Muscle of leg (tissue), 11 donors: ENCODE results near the gene PAPPA. TPM values are rescaled to one million over a fixed set of nuclear protein-coding genes. Genes with fewer than 3 reads are reported as not detected.

Source experiments
- DNase-seq: peaks from one replicate; pipeline ENCODE4 v3.0.0; 2013
- H3K27ac ChIP-seq: one replicate; pipeline ENCODE4 v1.5.1; 2013; ENCODE audit warnings: mild to moderate bottlenecking, low read length, control low read depth
- H3K27me3 ChIP-seq: one replicate; pipeline ENCODE4 v1.6.1; 2013; ENCODE audit warnings: low read length; ENCODE audit not compliant: control insufficient read depth, insufficient read depth
- H3K36me3 ChIP-seq: one replicate; pipeline ENCODE4 v1.6.1; 2013; ENCODE audit warnings: low read length; ENCODE audit not compliant: control insufficient read depth, insufficient read depth
- H3K4me1 ChIP-seq: one replicate; pipeline ENCODE4 v1.6.1; 2013; ENCODE audit warnings: low read length; ENCODE audit not compliant: control insufficient read depth, insufficient read depth
- H3K4me3 ChIP-seq: one replicate; pipeline ENCODE4 v1.5.1; 2013; ENCODE audit warnings: low read length, control low read depth
- H3K9me3 ChIP-seq: replicated peaks from 2 replicates; pipeline ENCODE4 v1.6.1; 2013; ENCODE audit warnings: low read depth, low read length; ENCODE audit not compliant: control insufficient read depth
- WGBS: methylation state at CpG from one replicate; pipeline ENCODE4 v1.1.5; 2013; ENCODE audit warnings: missing lambda C conversion rate; ENCODE audit not compliant: insufficient coverage; 5-methylcytosine and 5-hydroxymethylcytosine counted together
- polyA plus RNA-seq, 8 donors: library from polyadenylated mRNA; unstranded; fragments of 120-200 nt; gene quantifications; one replicate each; pipeline versions ENCODE4 v1.2.1 to v1.2.3, GENCODE V29; 2013; ENCODE audit warnings: inconsistent platforms in 1 of 8, low replicate concordance in 1 of 8; ENCODE audit not compliant: insufficient read length in 8 of 8, insufficient read depth in 1 of 8
- total RNA-seq: library from RNA; stranded (reverse); fragments of 120-200 nt; gene quantifications from one replicate; pipeline ENCODE4 v1.2.4, GENCODE V29; 2013

Gene PAPPA
- total and polyA plus RNA-seq, 9 donors: 0.34 to 2.1 (median 0.92) TPM

- WGBS: 66% methylated on average over 6 of the region's 9 CpGs
- peaks cover 16% of the 10 kb centered on the region for H3K27me3 ChIP-seq
- H3K36me3 ChIP-seq: no peaks in the 10 kb centered on the region
- no peaks in the 10 kb centered on the region for H3K9me3 ChIP-seq
- no peak for DNase-seq
- H3K4me3 ChIP-seq: no peak overlapping the region
- H3K27ac ChIP-seq: no peak overlapping the region
- H3K4me1 ChIP-seq: peaks cover 9% of the 10 kb centered on the region
These were observed 7.3 kb downstream of the PAPPA start for GRCh38 chr9:116160676-116161571.

DNA sequence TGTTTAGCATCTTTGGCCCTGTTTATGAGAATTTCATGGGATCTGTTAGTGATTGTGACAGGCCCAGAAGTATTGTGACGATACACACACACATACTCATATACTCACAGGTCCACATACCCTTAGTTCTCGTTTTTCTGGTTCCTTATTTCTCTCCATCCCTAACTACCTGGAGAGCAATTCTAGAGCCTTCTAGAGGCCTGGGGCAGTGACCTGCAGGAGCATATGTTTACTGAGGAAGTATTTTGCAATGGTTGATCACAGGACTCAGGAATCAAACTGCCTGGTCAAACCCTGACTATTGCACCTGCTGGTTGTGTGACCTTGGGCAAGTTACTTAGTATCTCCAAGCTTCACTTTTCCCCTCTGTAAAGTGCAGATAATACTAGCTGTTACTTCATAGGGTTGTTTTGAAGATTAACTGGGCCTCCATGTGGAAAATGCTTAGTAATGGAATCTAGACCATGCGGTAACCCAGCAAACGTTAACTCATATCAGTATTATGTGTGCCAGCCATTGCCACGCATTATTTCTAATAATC, 8.7 kb downstream of the PAPPA start:
- Histone ChIP-seq H3K9me3 (no peaks in the 10 kb centered on the region), H3K27ac (no peak overlapping the region), H3K36me3 (no peaks in the 10 kb centered on the region), H3K4me1 (peaks cover 2% of the 10 kb centered on the region), H3K4me3 (no peak overlapping the region), H3K27me3 (peaks cover 8% of the 10 kb centered on the region)
- WGBS: no CpG with 5 or more reads among the region's 5 CpGs
- DNase-seq: no peak

DNA sequence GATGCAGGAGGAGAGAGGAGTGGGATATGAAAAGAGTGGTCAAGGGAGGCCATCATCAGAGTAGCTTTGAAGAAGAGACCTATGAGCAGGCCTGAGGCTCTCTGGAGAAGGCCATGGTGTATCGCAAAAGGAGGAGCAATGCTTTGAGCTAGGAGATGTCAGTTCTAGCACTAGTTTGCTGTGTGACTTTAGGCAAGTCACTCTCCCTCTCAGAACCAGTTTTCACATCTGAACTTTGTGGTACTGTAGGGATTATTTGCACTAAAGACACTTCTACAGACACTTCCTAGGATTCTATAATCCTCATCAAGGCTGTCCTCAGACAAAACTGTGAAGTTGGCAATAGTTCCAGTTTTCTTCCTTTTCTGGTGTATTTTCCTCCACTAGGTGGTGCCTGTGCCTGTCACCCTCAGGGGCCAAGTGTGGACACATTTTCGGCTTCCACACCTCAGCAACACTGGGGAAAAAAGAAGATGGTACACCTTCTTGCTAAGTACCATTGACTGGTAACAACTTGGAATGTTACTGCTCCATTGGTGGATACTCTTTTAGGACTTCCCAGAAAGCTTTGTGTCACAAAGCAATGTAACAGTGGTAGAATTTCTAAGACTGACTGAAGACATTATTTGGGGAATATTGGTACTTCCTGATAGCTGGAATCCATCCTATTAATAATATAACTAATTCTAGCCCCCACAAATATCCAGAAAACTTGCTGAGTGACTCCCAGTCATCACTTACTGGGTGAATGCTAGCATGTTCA, 9.9 kb downstream of the PAPPA start:
- Histone ChIP-seq H3K4me3 (no peak overlapping the region), H3K9me3 (no peaks in the 10 kb centered on the region), H3K27ac (no peak overlapping the region), H3K27me3 (peaks cover 2% of the 10 kb centered on the region), H3K4me1 (no peaks in the 10 kb centered on the region), H3K36me3 (no peaks in the 10 kb centered on the region)
- WGBS: no CpG with 5 or more reads among the region's 2 CpGs
- no peak for DNase-seq

- Histone ChIP-seq H3K9me3 (no peaks in the 10 kb centered on the region), H3K27me3 (no peaks in the 10 kb centered on the region), H3K4me3 (no peak overlapping the region), H3K4me1 (no peaks in the 10 kb centered on the region), H3K36me3 (no peaks in the 10 kb centered on the region), H3K27ac (no peak overlapping the region)
- 67% methylated on average over 1 of the region's 2 CpGs for WGBS
- DNase-seq: no peak
These were observed 12.3 kb downstream of the PAPPA start for GRCh38 chr9:116165912-116166311.

DNA sequence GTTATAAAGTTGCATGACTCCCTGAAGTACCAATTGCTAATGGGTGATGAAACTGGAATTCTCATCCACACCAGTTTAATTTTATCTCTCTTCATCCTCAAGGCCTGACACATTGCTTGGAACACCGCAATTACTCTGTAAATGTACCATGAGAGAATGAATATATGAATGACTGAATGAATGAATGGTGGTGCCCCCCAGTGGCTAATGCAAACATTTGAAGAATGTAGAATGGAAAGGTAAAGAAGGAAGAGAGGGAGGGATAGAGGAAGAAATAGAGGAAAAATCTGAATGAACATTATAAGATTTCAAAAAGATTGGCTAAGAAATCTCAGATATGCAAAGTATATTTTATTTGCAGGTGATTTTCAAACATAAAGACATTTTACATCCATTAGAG, 13.1 kb downstream of the PAPPA start:
- Histone ChIP-seq H3K27me3 (no peaks in the 10 kb centered on the region), H3K9me3 (no peaks in the 10 kb centered on the region), H3K4me1 (no peaks in the 10 kb centered on the region), H3K4me3 (no peak overlapping the region), H3K36me3 (no peaks in the 10 kb centered on the region), H3K27ac (no peak overlapping the region)
- no peak for DNase-seq
- 80% methylated on average over 1 of the region's 1 CpG for WGBS

DNA sequence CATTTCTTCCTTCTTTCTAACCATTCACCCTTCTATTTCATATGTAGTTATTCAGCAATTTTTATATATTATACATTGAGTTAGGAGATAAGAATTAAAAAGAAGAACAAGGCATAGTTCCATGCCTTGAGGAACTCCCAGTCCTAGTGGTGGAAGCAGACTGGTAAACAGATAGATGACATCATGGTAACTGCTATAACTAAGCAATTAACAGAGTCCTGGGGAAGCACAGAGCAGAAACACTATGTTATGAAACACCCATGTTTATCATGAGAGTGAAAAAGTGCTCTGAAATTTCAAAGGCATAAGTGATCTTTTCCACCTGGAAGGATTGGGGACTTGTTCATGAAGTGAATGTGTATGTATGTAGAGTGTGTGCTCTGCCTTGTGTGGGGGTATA, 14.6 kb downstream of the PAPPA start:
- Histone ChIP-seq H3K27ac (no peak overlapping the region), H3K9me3 (no peaks in the 10 kb centered on the region), H3K4me3 (no peak overlapping the region), H3K27me3 (no peaks in the 10 kb centered on the region), H3K4me1 (no peaks in the 10 kb centered on the region), H3K36me3 (no peaks in the 10 kb centered on the region)
- DNase-seq: no peak

- H3K27ac ChIP-seq: no peak overlapping the region
- H3K9me3 ChIP-seq: no peaks in the 10 kb centered on the region
- no peaks in the 10 kb centered on the region for H3K27me3 ChIP-seq
- DNase-seq: no peak
- H3K4me1 ChIP-seq: no peaks in the 10 kb centered on the region
- 67% methylated on average over 1 of the region's 2 CpGs for WGBS
- no peaks in the 10 kb centered on the region for H3K36me3 ChIP-seq
- no peak overlapping the region for H3K4me3 ChIP-seq
These were observed 18.6 kb downstream of the PAPPA start for GRCh38 chr9:116172216-116172615.

DNA sequence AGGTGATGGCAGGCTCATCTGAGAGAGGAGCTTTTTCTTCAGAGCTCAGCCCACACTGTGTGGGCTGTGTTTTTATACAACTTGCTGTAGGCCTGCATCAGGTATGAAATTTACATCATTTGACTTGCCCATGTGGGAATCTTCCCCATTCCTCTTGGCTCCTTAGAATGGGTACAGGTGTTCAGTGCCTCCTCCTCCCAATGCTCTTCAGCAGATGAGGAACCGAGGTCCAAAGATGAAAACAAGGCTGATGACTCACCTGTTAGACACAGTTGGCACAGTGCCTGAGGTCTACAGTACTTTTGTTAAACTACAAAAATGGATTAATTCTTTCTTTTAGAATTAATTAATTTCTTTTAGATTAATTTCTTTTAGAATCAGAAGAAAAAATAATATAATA, 20.8 kb downstream of the PAPPA start:
- no peak overlapping the region for H3K27ac ChIP-seq
- no peaks in the 10 kb centered on the region for H3K27me3 ChIP-seq
- DNase-seq: no peak
- H3K4me3 ChIP-seq: no peak overlapping the region
- no peaks in the 10 kb centered on the region for H3K36me3 ChIP-seq
- no CpG with 5 or more reads among the region's 1 CpG for WGBS
- no peaks in the 10 kb centered on the region for H3K9me3 ChIP-seq
- H3K4me1 ChIP-seq: no peaks in the 10 kb centered on the region

- Histone ChIP-seq H3K27ac (no peak overlapping the region), H3K27me3 (no peaks in the 10 kb centered on the region), H3K4me1 (no peaks in the 10 kb centered on the region), H3K9me3 (no peaks in the 10 kb centered on the region), H3K4me3 (no peak overlapping the region), H3K36me3 (no peaks in the 10 kb centered on the region)
- WGBS: no CpG with 5 or more reads among the region's 1 CpG
- no peak for DNase-seq
These were observed 22.0 kb downstream of the PAPPA start for GRCh38 chr9:116175614-116176013.

- H3K36me3 ChIP-seq: no peaks in the 10 kb centered on the region
- no peak overlapping the region for H3K4me3 ChIP-seq
- WGBS: no CpG with 5 or more reads among the region's 3 CpGs
- no peaks in the 10 kb centered on the region for H3K27me3 ChIP-seq
- H3K27ac ChIP-seq: no peak overlapping the region
- no peaks in the 10 kb centered on the region for H3K4me1 ChIP-seq
- no peaks in the 10 kb centered on the region for H3K9me3 ChIP-seq
- DNase-seq: no peak
These were observed 25.1 kb downstream of the PAPPA start for GRCh38 chr9:116178481-116179211.
